Spleen (tissue), 11 donors: ENCODE measurements around the gene PANK1. TPM values are rescaled to one million over a fixed set of nuclear protein-coding genes. Genes with fewer than 3 reads are reported as not detected.
"Not testable (repeated sequence)": the region's sequence is repeated elsewhere in the genome, so short reads cannot be mapped to it uniquely, and the experiment has no call there.

Experiments
- DNase-seq: peaks from one replicate; pipeline ENCODE4 v3.0.0-alpha.2; 2020
- H3K27ac ChIP-seq, 8 donors: fragments of 200-600 bp; sonication (generic) in 7 of 8; 1 replicate in 4 of 8; 2 replicates in 4 of 8; pipeline versions ENCODE4 v1.5.0 to v1.8.0; 2016 to 2021; ENCODE audit warnings: inconsistent platforms in 4 of 8, mild to moderate bottlenecking in 4 of 8, moderate library complexity in 1 of 8
- H3K27me3 ChIP-seq, 7 donors: fragments of 200-600 bp; sonication (generic) in 6 of 7; replicated peaks in 1 of 7; 1 replicate in 4 of 7; 2 replicates in 3 of 7; pipeline versions ENCODE4 v1.5.0 to v1.8.0; 2016 to 2021; ENCODE audit warnings: inconsistent platforms in 3 of 7, mild to moderate bottlenecking in 1 of 7
- H3K36me3 ChIP-seq, 6 donors: fragments of 200-600 bp; sonication (generic) in 5 of 6; 1 replicate in 4 of 6; 2 replicates in 2 of 6; pipeline versions ENCODE4 v1.5.0 to v1.8.0; 2016 to 2021; ENCODE audit warnings: inconsistent platforms in 2 of 6
- H3K4me1 ChIP-seq, 6 donors: fragments of 200-600 bp; sonication (generic) in 5 of 6; 1 replicate in 3 of 6; 2 replicates in 3 of 6; pipeline versions ENCODE4 v1.5.0 to v1.8.0; 2016 to 2021; ENCODE audit warnings: inconsistent platforms in 3 of 6
- H3K4me3 ChIP-seq, 8 donors: fragments of 200-600 bp; sonication (generic) in 7 of 8; 1 replicate in 4 of 8; 2 replicates in 4 of 8; pipeline versions ENCODE4 v1.5.0 to v1.8.0; 2016 to 2021; ENCODE audit warnings: inconsistent platforms in 4 of 8, mild to moderate bottlenecking in 4 of 8, moderate library complexity in 2 of 8
- H3K9me3 ChIP-seq, 8 donors: fragments of 200-600 bp; sonication (generic) in 7 of 8; 1 replicate in 4 of 8; 2 replicates in 4 of 8; pipeline versions ENCODE4 v1.5.0 to v1.8.0; 2016 to 2021; ENCODE audit warnings: inconsistent platforms in 4 of 8
- POLR2A ChIP-seq, 3 donors: fragments of 450-650 bp; IDR thresholded peaks; one replicate each; pipeline ENCODE4 v1.5.1; 2017; ENCODE audit warnings: antibody characterized with exemption in 3 of 3, mild to moderate bottlenecking in 1 of 3
- POLR2AphosphoS5 ChIP-seq, 3 donors: sonication (generic); formaldehyde crosslinking; IDR thresholded peaks; one replicate each; pipeline ENCODE4 v1.5.1; 2017; ENCODE audit warnings: antibody characterized with exemption in 3 of 3
- WGBS, 5 donors: extraction: QIAGEN DNeasy Blood & Tissue Kit in 3 of 5; methylation state at CpG; one replicate each; pipeline versions ENCODE4 v1.1.5 to v1.1.7; 2013 to 2018; 5-methylcytosine and 5-hydroxymethylcytosine counted together
- intact Hi-C: fragments of 100-400 bp; cut with DNase I; formaldehyde crosslinking; loops from one replicate; pipeline ENCODE4 v1.15.0; 2023; ENCODE audit warnings: low total_unique reads
- polyA plus RNA-seq, 3 donors: library from polyadenylated mRNA; stranded (reverse); fragments of 200-250 nt; gene quantifications; one replicate each; pipeline ENCODE4 v1.2.1, GENCODE V29; 2013
- total RNA-seq, 7 donors: library from RNA; depleted of rRNA in 3 of 7; stranded (reverse); fragments of >200 nt in 3 of 7; fragmentation: NEBNext Ultra II Directional in 4 of 7; extraction: Animal tissue kit (Norgen Biotek cat#: 25700) in 4 of 7; gene quantifications; one replicate each; pipeline versions ENCODE4 v1.1.0 to v1.2.1, GENCODE V29; 2016 to 2021
- TF ChIP-seq, protein P1 (sequence below), 11 experiments: fragments of 200-600 bp in 7 of 11; fragments of 450-650 bp in 4 of 11; sonication (generic) in 4 of 11; IDR thresholded peaks in 8 of 11; conservative IDR thresholded peaks in 3 of 11; 1 replicate in 7 of 11; 2 replicates in 4 of 11; pipeline versions ENCODE4 v1.4.0 to v1.8.0; 2016 to 2021; ENCODE audit warnings: antibody characterized with exemption in 11 of 11, inconsistent platforms in 4 of 11, mild to moderate bottlenecking in 1 of 11
- donor health status: healthy with polysubstance abuse.
- donor health status: DM: no; HTN: no; CAD: no; lungs with moderate emphysema.
- donor health status: DM: no; HTN: no; CAD: no.
- donor health status: Bipolar disorder and iron deficiency.
- donor health status: healthy.
- donor health status: DM: no; HTN: no; CAD: no.
- donor health status: DM: yes; HTN: yes; CAD: no.

Gene PANK1
- total and polyA plus RNA-seq, 10 donors, result 0.37 to 6.2 (median 1.6) TPM

DNA sequence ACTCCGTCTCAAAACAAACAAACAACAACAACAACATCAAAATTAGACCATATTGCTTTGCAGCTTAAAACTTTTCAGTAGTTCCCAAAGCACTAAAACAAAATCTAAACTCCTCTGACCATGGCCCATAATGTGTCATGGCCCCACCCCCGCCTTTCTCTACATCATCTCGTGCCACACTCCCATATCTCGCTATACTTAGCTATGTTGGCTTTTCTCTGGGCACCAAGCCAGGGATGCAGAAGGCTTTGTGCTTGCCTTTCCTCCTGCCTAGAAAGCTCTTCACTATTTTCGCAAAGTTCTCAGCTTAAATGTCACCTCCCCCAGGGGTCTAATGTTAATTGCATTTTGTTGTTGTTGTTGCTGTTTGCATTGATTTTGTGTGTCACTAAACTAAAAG, 94.5 kb downstream of the PANK1 start:
- Histone ChIP-seq H3K9me3 (peaks cover 0 to 4% (median 0%) of the 10 kb centered on the region in 8 donors), H3K4me1 (no peaks in the 10 kb centered on the region), H3K36me3 (no peaks in the 10 kb centered on the region), H3K27me3 (no peaks in the 10 kb centered on the region), H3K4me3 (no peak overlapping the region), H3K27ac (no peak overlapping the region)
- DNase-seq, result no peak
- no peak for TF ChIP-seq POLR2AphosphoS5 (IDR thresholded peaks at IDR 0.05)
- no peak for TF ChIP-seq POLR2A (IDR thresholded peaks at IDR 0.05)
- TF ChIP-seq, protein P1, sequence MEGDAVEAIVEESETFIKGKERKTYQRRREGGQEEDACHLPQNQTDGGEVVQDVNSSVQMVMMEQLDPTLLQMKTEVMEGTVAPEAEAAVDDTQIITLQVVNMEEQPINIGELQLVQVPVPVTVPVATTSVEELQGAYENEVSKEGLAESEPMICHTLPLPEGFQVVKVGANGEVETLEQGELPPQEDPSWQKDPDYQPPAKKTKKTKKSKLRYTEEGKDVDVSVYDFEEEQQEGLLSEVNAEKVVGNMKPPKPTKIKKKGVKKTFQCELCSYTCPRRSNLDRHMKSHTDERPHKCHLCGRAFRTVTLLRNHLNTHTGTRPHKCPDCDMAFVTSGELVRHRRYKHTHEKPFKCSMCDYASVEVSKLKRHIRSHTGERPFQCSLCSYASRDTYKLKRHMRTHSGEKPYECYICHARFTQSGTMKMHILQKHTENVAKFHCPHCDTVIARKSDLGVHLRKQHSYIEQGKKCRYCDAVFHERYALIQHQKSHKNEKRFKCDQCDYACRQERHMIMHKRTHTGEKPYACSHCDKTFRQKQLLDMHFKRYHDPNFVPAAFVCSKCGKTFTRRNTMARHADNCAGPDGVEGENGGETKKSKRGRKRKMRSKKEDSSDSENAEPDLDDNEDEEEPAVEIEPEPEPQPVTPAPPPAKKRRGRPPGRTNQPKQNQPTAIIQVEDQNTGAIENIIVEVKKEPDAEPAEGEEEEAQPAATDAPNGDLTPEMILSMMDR (IDR thresholded peaks at IDR 0.05 in 8 of 11, conservative IDR thresholded peaks at IDR 0.05 in 3 of 11), result no peak
- 68 to 78% (median 72%) methylated on average over 5 of the region's 5 CpGs for WGBS, 5 donors
- intact Hi-C loops, result no loop called here

DNA sequence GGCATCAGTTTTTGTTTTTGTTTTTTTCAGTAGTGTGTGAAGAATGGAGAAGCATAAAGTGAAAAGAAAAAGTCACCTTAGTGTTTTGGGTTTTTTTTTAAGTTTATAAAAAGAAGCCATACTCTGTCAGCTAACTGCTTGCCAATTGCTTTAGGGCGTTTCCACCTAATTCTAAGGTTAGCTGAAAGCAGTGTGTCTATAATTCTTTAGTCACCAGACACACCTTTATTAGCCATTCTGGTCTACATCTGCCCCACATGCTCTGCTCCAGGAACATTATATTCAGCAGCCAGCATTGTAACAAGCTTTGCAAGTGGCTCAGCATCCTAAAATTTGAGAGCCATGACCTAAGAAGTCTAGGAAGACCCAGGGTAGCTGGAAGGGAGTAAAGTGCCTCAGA, 95.5 kb downstream of the PANK1 start:
- H3K27me3 ChIP-seq, result no peaks in the 10 kb centered on the region
- H3K4me3 ChIP-seq, result no peak overlapping the region
- H3K9me3 ChIP-seq, result peaks cover 0 to 4% (median 0%) of the 10 kb centered on the region in 8 donors
- TF ChIP-seq POLR2A (IDR thresholded peaks at IDR 0.05), result no peak
- TF ChIP-seq, protein P1 (IDR thresholded peaks at IDR 0.05 in 8 of 11, conservative IDR thresholded peaks at IDR 0.05 in 3 of 11), result no peak
- TF ChIP-seq POLR2AphosphoS5 (IDR thresholded peaks at IDR 0.05), result no peak
- no peaks in the 10 kb centered on the region for H3K36me3 ChIP-seq
- 61 to 90% (median 78%) methylated on average over 1 of the region's 1 CpG for WGBS, 5 donors
- no peak overlapping the region for H3K27ac ChIP-seq
- intact Hi-C loops, result no loop called here
- no peaks in the 10 kb centered on the region for H3K4me1 ChIP-seq
- DNase-seq, result no peak

GRCh38 chr10:89548673-89549072, 96.4 kb downstream of the PANK1 start:
- WGBS, 5 donors, result 49 to 79% (median 63%) methylated on average over 6 of the region's 6 CpGs
- no peaks in the 10 kb centered on the region for H3K27me3 ChIP-seq
- H3K27ac ChIP-seq, result no peak overlapping the region
- intact Hi-C loops, result no loop called here
- no peak overlapping the region for H3K4me3 ChIP-seq
- TF ChIP-seq, protein P1 (IDR thresholded peaks at IDR 0.05 in 8 of 11, conservative IDR thresholded peaks at IDR 0.05 in 3 of 11), result no peak
- TF ChIP-seq POLR2A (IDR thresholded peaks at IDR 0.05), result no peak
- no peak for TF ChIP-seq POLR2AphosphoS5 (IDR thresholded peaks at IDR 0.05)
- no peaks in the 10 kb centered on the region for H3K36me3 ChIP-seq
- H3K9me3 ChIP-seq, result peaks cover 0 to 4% (median 0%) of the 10 kb centered on the region in 8 donors
- no peaks in the 10 kb centered on the region for H3K4me1 ChIP-seq
- no peak for DNase-seq

DNA sequence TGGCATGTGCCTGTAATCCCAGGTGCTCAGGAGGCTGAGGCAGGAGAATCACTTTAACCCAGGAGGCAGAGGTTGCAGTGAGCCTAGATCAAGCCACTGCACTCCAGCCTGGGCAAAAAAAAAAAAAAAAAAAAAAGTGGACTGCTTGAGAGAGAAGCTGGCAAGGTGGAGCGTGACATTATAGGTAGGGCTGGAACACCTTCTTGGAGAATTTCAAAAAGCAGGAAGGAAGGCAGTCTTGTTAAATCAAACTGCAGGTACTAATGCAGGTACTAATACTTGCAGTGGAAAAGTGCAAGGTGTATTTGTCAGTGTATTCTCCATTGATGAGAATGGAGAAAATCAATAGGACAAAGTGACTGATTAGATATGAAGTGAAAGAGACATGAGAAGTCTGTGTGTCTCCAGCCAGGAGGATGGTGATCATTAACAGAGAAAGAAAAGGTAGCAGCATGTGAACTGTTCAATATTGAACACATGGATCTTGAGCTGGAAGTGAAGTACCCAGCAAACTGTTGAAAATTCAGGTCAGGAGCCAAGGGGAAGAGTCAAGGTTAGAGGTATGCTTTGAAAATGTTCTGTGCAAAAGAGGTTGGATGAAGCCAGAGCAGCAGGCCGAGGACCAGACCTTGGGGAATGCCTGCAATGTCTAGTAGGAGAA, 97.1 kb downstream of the PANK1 start:
- no peak overlapping the region for H3K4me3 ChIP-seq
- intact Hi-C loops, result no loop called here
- no peaks in the 10 kb centered on the region for H3K27me3 ChIP-seq
- H3K9me3 ChIP-seq, result peaks cover 0 to 4% (median 0%) of the 10 kb centered on the region in 8 donors
- TF ChIP-seq POLR2AphosphoS5 (IDR thresholded peaks at IDR 0.05), result no peak
- TF ChIP-seq POLR2A (IDR thresholded peaks at IDR 0.05), result no peak
- TF ChIP-seq, protein P1 (IDR thresholded peaks at IDR 0.05 in 8 of 11, conservative IDR thresholded peaks at IDR 0.05 in 3 of 11), result no peak
- no peaks in the 10 kb centered on the region for H3K4me1 ChIP-seq
- 64 to 94% (median 86%) methylated on average over 2 of the region's 2 CpGs for WGBS, 5 donors
- no peak for DNase-seq
- H3K27ac ChIP-seq, result no peak overlapping the region
- H3K36me3 ChIP-seq, result no peaks in the 10 kb centered on the region

- H3K4me3 ChIP-seq, H3K4me1 ChIP-seq, DNase-seq, H3K9me3 ChIP-seq, H3K27me3 ChIP-seq, H3K27ac ChIP-seq, H3K36me3 ChIP-seq, intact Hi-C loops: not testable (repeated sequence)
- 93 to 100% (median 97%) methylated on average over 1 of the region's 1 CpG for WGBS, 5 donors
Measured at GRCh38 chr10:89546651-89547050, 98.4 kb downstream of the PANK1 start.
